Measurements from ENCODE around the gene IL24.

The IL24 gene

GRCh38 chr1:206939131-206939530 lies 41.9 kb downstream of the IL24 start:
- DNase-seq (no peak), ATAC-seq (ENCODE audit: insufficient read depth, low read depth) (no peak)
- H3K79me2 ChIP-seq (ENCODE audit: insufficient read depth, low read length) = no peaks in the 10 kb centered on the region
- no peak overlapping the region for H3K9ac ChIP-seq (ENCODE audit: low read depth, low read length)
- H2AFZ ChIP-seq (ENCODE audit: low read depth, low read length) = no peak overlapping the region
- TF ChIP-seq CTCF (IDR thresholded peaks at IDR 0.05; ENCODE audit: borderline replicate concordance, extremely low read depth, low read length, poor library complexity, severe bottlenecking) = no peak
- no peak for TF ChIP-seq EZH2 (IDR thresholded peaks at IDR 0.05; ENCODE audit: borderline replicate concordance, low read depth, low read length, severe bottlenecking)
- H3K9me3 ChIP-seq (ENCODE audit: insufficient read depth, low read length, severe bottlenecking) = no peaks in the 10 kb centered on the region
- no peaks in the 10 kb centered on the region for H3K27me3 ChIP-seq (ENCODE audit: insufficient read depth, low read length, poor library complexity)
- no peak overlapping the region for H3K4me2 ChIP-seq (ENCODE audit: insufficient read depth, low read length)
- no peak overlapping the region for H3K4me3 ChIP-seq (ENCODE audit: low read depth in 1 of 2, low read length in 2 of 2)
- no peaks in the 10 kb centered on the region for H3K4me1 ChIP-seq (ENCODE audit: insufficient read depth, low read length)
- H3K27ac ChIP-seq (ENCODE audit: low read length) = no peak overlapping the region
- no peaks in the 10 kb centered on the region for H4K20me1 ChIP-seq (ENCODE audit: insufficient read depth, low read length)
- no peaks in the 10 kb centered on the region for H3K36me3 ChIP-seq (ENCODE audit: insufficient read depth, low read length)

GRCh38 chr1:206939841-206940587 lies 42.8 kb downstream of the IL24 start:
- DNase-seq (no peak), ATAC-seq (ENCODE audit: insufficient read depth, low read depth) (no peak)
- Histone ChIP-seq H4K20me1 (ENCODE audit: insufficient read depth, low read length) (no peaks in the 10 kb centered on the region), H3K4me3 (ENCODE audit: low read depth in 1 of 2, low read length in 2 of 2) (no peak overlapping the region), H3K27me3 (ENCODE audit: insufficient read depth, low read length, poor library complexity) (no peaks in the 10 kb centered on the region), H2AFZ (ENCODE audit: low read depth, low read length) (no peak overlapping the region), H3K79me2 (ENCODE audit: insufficient read depth, low read length) (no peaks in the 10 kb centered on the region), H3K9me3 (ENCODE audit: insufficient read depth, low read length, severe bottlenecking) (no peaks in the 10 kb centered on the region), H3K36me3 (ENCODE audit: insufficient read depth, low read length) (no peaks in the 10 kb centered on the region), H3K4me2 (ENCODE audit: insufficient read depth, low read length) (no peak overlapping the region), H3K27ac (ENCODE audit: low read length) (no peak overlapping the region), H3K4me1 (ENCODE audit: insufficient read depth, low read length) (no peaks in the 10 kb centered on the region), H3K9ac (ENCODE audit: low read depth, low read length) (no peak overlapping the region)
- no peak for TF ChIP-seq CTCF (IDR thresholded peaks at IDR 0.05; ENCODE audit: borderline replicate concordance, extremely low read depth, low read length, poor library complexity, severe bottlenecking)
- no peak for TF ChIP-seq EZH2 (IDR thresholded peaks at IDR 0.05; ENCODE audit: borderline replicate concordance, low read depth, low read length, severe bottlenecking)

GRCh38 chr1:206940588-206940936 lies 43.3 kb downstream of the IL24 start:
- no peaks in the 10 kb centered on the region for H3K27me3 ChIP-seq (ENCODE audit: insufficient read depth, low read length, poor library complexity)
- no peak overlapping the region for H3K9ac ChIP-seq (ENCODE audit: low read depth, low read length)
- no peak overlapping the region for H2AFZ ChIP-seq (ENCODE audit: low read depth, low read length)
- TF ChIP-seq EZH2 (IDR thresholded peaks at IDR 0.05; ENCODE audit: borderline replicate concordance, low read depth, low read length, severe bottlenecking) (no peak), CTCF (IDR thresholded peaks at IDR 0.05; ENCODE audit: borderline replicate concordance, extremely low read depth, low read length, poor library complexity, severe bottlenecking) (no peak)
- ATAC-seq (ENCODE audit: insufficient read depth, low read depth) (no peak), DNase-seq (no peak)
- H3K4me1 ChIP-seq (ENCODE audit: insufficient read depth, low read length) = no peaks in the 10 kb centered on the region
- H3K27ac ChIP-seq (ENCODE audit: low read length) = no peak overlapping the region
- H3K4me3 ChIP-seq (ENCODE audit: low read depth in 1 of 2, low read length in 2 of 2) = no peak overlapping the region
- H3K9me3 ChIP-seq (ENCODE audit: insufficient read depth, low read length, severe bottlenecking) = no peaks in the 10 kb centered on the region
- no peaks in the 10 kb centered on the region for H4K20me1 ChIP-seq (ENCODE audit: insufficient read depth, low read length)
- H3K36me3 ChIP-seq (ENCODE audit: insufficient read depth, low read length) = no peaks in the 10 kb centered on the region
- H3K4me2 ChIP-seq (ENCODE audit: insufficient read depth, low read length) = no peak overlapping the region
- no peaks in the 10 kb centered on the region for H3K79me2 ChIP-seq (ENCODE audit: insufficient read depth, low read length)
